OCI-LY3 (cell line): Measurements from ENCODE around the gene WWOX.
A peak's percentile ranks its signal among the peaks of the same experiment; 100 is the strongest.

Experiments used
- H2AFZ ChIP-seq: fragments of 200-600, 300-600 bp; shearing (Covaris generic); 2 replicates; pipeline ENCODE4 v1.6.0; 2014; ENCODE audit warnings: antibody characterized with exemption, low read depth, low read length
- H3K27ac ChIP-seq: fragments of 200-600, 300-600 bp; sonication (generic); 2 replicates; pipeline ENCODE4 v1.5.1; 2014; ENCODE audit warnings: mild to moderate bottlenecking, low read length, moderate library complexity, mixed read lengths
- H3K27me3 ChIP-seq: fragments of 200-600, 300-600 bp; sonication (generic); 2 replicates; pipeline ENCODE4 v1.6.1; 2014; ENCODE audit warnings: low read depth, low read length, mixed read lengths
- H3K36me3 ChIP-seq: fragments of 200-600, 300-600 bp; sonication (generic); replicated peaks from 2 replicates; pipeline ENCODE3; 2014; ENCODE audit warnings: low read depth, low read length, mixed read lengths
- H3K4me1 ChIP-seq: fragments of 300-600, 200-600 bp; sonication (generic); 2 replicates; pipeline ENCODE4 v1.6.1; 2014; ENCODE audit warnings: low read length, mixed read lengths
- H3K4me2 ChIP-seq: fragments of 200-600, 300-600 bp; sonication (generic); 2 replicates; pipeline ENCODE4 v1.6.1; 2014; ENCODE audit warnings: low read length, mixed read lengths
- H3K4me3 ChIP-seq: fragments of 300-600, 200-600 bp; sonication (generic); 2 replicates; pipeline ENCODE4 v1.5.1; 2014; ENCODE audit warnings: antibody characterized with exemption, mild to moderate bottlenecking, low read length, moderate library complexity
- H3K79me2 ChIP-seq: fragments of 300-600, 200-600 bp; shearing (Covaris generic); 2 replicates; pipeline ENCODE4 v1.6.1; 2014; ENCODE audit warnings: mild to moderate bottlenecking, low read length, mixed read lengths
- H3K9ac ChIP-seq: fragments of 300-600, 200-600 bp; shearing (Covaris generic); 2 replicates; pipeline ENCODE4 v1.6.0; 2014; ENCODE audit warnings: mild to moderate bottlenecking, low read length, moderate library complexity
- H3K9me3 ChIP-seq: fragments of 200-600, 300-600 bp; shearing (Covaris generic); 2 replicates; pipeline ENCODE4 v1.6.1; 2014; ENCODE audit warnings: low read length, mixed read lengths; ENCODE audit not compliant: insufficient read depth
- H4K20me1 ChIP-seq: fragments of 200-600, 300-600 bp; sonication (generic); 2 replicates; pipeline ENCODE4 v1.6.1; 2016; ENCODE audit warnings: low read length, mixed read lengths; ENCODE audit not compliant: insufficient read depth
- EZH2phosphoT487 ChIP-seq: fragments of 200-600 bp; shearing (Covaris generic); IDR thresholded peaks from 2 replicates; pipeline ENCODE4 v1.6.1; 2018; ENCODE audit warnings: antibody characterized with exemption, mixed run types, low read depth
- TF ChIP-seq, protein P1 (sequence below): fragments of 200-600, 300-600 bp; sonication (generic); IDR thresholded peaks from 2 replicates; pipeline ENCODE4 v1.5.1; 2014; ENCODE audit warnings: antibody characterized with exemption, low read length, low read depth

WWOX gene

DNA sequence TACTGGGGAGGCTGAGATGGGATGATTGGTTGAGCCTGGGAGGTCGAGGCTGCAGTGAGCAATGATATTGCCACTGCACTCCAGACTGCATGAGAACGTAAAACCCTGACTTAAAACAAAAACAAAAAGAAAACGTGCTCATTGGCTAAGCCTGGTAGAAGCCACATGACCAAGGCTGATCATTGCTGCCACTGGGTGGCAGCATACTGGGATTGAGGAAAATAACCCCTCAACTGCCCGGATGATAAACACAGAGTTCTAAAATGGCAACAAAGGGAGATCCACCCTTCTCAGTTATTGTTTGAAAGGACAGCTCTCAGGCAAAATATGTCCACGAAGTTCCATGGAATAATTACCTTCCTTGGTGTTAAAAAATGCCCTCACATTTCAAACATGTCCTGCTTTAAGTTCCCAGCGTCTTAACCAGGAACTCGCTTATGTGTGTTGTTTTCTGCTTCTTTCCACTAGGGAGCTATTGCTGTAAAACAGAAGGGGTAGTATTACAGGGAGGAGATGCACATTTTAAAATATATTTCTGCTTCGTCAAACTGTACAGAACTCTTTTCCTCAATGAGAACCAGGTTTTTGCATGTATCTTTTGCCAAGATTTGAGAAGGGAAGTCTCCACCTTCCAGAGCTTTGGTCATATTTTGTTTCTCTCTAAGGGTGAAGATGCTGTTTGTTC lies 825.8 kb downstream of the WWOX start:
- H3K4me1 ChIP-seq: 0 out of 2 replicates have a peak, but pooled peaks cover 2% of the 10 kb centered on the region
- peaks cover 8% of the 10 kb centered on the region for H3K9me3 ChIP-seq
- no peaks in the 10 kb centered on the region for H3K79me2 ChIP-seq
- no peaks in the 10 kb centered on the region for H4K20me1 ChIP-seq
- no peaks in the 10 kb centered on the region for H3K36me3 ChIP-seq
- no peak overlapping the region for H3K4me3 ChIP-seq
- TF ChIP-seq, protein P1, sequence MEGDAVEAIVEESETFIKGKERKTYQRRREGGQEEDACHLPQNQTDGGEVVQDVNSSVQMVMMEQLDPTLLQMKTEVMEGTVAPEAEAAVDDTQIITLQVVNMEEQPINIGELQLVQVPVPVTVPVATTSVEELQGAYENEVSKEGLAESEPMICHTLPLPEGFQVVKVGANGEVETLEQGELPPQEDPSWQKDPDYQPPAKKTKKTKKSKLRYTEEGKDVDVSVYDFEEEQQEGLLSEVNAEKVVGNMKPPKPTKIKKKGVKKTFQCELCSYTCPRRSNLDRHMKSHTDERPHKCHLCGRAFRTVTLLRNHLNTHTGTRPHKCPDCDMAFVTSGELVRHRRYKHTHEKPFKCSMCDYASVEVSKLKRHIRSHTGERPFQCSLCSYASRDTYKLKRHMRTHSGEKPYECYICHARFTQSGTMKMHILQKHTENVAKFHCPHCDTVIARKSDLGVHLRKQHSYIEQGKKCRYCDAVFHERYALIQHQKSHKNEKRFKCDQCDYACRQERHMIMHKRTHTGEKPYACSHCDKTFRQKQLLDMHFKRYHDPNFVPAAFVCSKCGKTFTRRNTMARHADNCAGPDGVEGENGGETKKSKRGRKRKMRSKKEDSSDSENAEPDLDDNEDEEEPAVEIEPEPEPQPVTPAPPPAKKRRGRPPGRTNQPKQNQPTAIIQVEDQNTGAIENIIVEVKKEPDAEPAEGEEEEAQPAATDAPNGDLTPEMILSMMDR: peak; percentile 66
- TF ChIP-seq EZH2phosphoT487: no peak
- no peak overlapping the region for H3K27ac ChIP-seq
- 0 out of 2 replicates have a peak overlapping the region, but pooled peaks have one; percentile 3 for H2AFZ ChIP-seq
- no peak overlapping the region for H3K9ac ChIP-seq
- H3K27me3 ChIP-seq: no peaks in the 10 kb centered on the region
- peak overlapping the region; percentile 27; the same call in 1 of the 2 replicates for H3K4me2 ChIP-seq

DNA sequence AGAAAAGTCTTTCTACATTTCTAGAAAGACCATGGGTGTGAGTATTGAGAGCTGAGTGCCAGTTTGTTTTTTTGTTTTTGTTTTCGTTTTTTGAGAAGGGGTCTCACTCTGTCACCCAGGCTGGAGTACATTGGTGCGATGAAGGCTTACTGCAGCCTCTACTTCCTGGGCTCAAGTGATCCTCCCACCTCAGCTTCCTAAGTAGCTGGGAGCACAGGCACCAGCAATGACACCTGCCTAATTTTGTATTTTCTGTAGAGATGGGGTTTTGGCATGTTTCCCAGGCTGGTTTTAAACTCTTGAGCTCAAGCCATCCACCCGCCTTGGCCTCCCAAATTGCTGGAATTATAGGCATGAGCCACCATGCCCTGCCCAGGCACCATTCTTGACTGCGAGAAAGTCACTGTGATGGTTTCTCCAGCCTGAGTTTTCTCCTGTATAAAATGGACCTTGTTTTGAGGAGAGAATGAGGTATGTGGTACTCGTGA lies 827.3 kb downstream of the WWOX start:
- H3K79me2 ChIP-seq: no peaks in the 10 kb centered on the region
- H2AFZ ChIP-seq: no peak overlapping the region
- H3K4me3 ChIP-seq: no peak overlapping the region
- no peak overlapping the region for H3K27ac ChIP-seq
- H3K27me3 ChIP-seq: no peaks in the 10 kb centered on the region; the same call in 1 of the 2 replicates
- peaks cover under 1% of the 10 kb centered on the region for H3K9me3 ChIP-seq
- H3K4me1 ChIP-seq: 0 out of 2 replicates have a peak, but pooled peaks cover 2% of the 10 kb centered on the region
- H3K4me2 ChIP-seq: no peak overlapping the region
- no peaks in the 10 kb centered on the region for H3K36me3 ChIP-seq
- TF ChIP-seq, protein P1: no peak
- TF ChIP-seq EZH2phosphoT487: no peak
- no peak overlapping the region for H3K9ac ChIP-seq
- no peaks in the 10 kb centered on the region for H4K20me1 ChIP-seq

DNA sequence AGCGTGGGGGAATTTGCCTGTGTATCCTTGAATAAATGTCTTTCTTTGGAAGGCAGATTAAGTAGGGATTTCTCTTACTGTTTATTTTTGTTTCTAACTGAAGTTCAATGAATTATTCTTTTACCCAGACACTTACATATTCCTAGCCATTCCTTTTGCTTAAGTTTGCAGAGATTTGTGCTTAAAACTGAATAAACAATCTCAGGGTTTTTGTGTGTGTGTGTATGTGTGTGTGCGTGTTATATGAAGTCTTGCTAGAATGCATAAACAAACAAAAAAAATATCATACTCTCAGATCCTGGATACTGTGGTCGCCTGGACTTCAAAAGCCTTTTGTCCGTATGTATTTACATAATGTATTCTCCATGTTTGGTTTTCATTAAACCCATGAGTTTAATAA lies 828.3 kb downstream of the WWOX start:
- Histone ChIP-seq H3K9me3 (no peaks in the 10 kb centered on the region), H3K36me3 (no peaks in the 10 kb centered on the region), H3K4me1 (0 out of 2 replicates have a peak, but pooled peaks cover 2% of the 10 kb centered on the region), H4K20me1 (no peaks in the 10 kb centered on the region), H3K79me2 (no peaks in the 10 kb centered on the region), H3K27ac (no peak overlapping the region), H3K9ac (no peak overlapping the region), H2AFZ (no peak overlapping the region), H3K4me2 (no peak overlapping the region), H3K4me3 (no peak overlapping the region), H3K27me3 (no peaks in the 10 kb centered on the region; the same call in 1 of the 2 replicates)
- TF ChIP-seq, protein P1: no peak
- no peak for TF ChIP-seq EZH2phosphoT487

DNA sequence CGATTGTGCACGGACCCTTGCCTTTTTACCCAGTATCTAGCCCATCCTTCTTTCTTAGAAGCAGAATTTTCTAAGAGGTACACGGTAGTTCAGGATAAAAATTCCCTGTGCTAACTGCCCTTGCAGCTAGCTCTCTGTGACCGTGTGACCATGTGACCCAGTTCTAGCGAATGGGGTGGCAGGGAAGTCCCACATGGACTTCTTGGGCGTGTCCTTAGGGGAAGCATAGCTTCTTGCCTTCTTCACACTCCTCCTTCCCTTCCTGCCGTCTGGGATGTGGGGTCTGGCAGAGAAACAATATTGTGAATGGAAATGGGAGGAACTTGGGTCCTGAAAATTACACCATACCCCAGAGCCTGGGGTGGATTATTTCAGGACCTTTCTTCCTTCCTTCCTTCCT lies 830.4 kb downstream of the WWOX start:
- no peak overlapping the region for H3K27ac ChIP-seq
- H3K79me2 ChIP-seq: no peaks in the 10 kb centered on the region
- no peaks in the 10 kb centered on the region for H3K36me3 ChIP-seq
- TF ChIP-seq, protein P1: no peak
- TF ChIP-seq EZH2phosphoT487: no peak
- H4K20me1 ChIP-seq: no peaks in the 10 kb centered on the region
- H3K4me2 ChIP-seq: no peak overlapping the region
- H3K27me3 ChIP-seq: no peaks in the 10 kb centered on the region; the same call in 1 of the 2 replicates
- no peak overlapping the region for H3K9ac ChIP-seq
- no peak overlapping the region for H2AFZ ChIP-seq
- H3K4me1 ChIP-seq: 0 out of 2 replicates have a peak, but pooled peaks cover 2% of the 10 kb centered on the region
- H3K4me3 ChIP-seq: no peak overlapping the region
- no peaks in the 10 kb centered on the region for H3K9me3 ChIP-seq
